CD14-positive monocyte (primary cell): Measurements from ENCODE around the gene FRMPD4. TPM values are rescaled to one million over a fixed set of nuclear protein-coding genes. Genes with fewer than 3 reads are reported as not detected.

Source experiments
- DNase-seq, 3 donors: peaks; one replicate each; pipeline ENCODE4 v3.0.0-alpha.2; 2011 to 2022
- H2AFZ ChIP-seq: 2 replicates; pipeline ENCODE4 v1.6.0; 2012; ENCODE audit warnings: mild to moderate bottlenecking, low read depth, low read length, inconsistent platforms; ENCODE audit not compliant: insufficient read depth, poor library complexity, severe bottlenecking
- H3K27ac ChIP-seq, 2 donors: 1 replicate in 1 of 2; 2 replicates in 1 of 2; pipeline ENCODE4 v1.5.1; 2012 to 2013; ENCODE audit warnings: low read length in 2 of 2, control low read depth in 1 of 2, inconsistent platforms in 1 of 2, low read depth in 1 of 2, mild to moderate bottlenecking in 1 of 2
- H3K27me3 ChIP-seq, 2 donors: one replicate each; pipeline versions ENCODE4 v1.6.0 to v1.6.1; 2011 to 2013; ENCODE audit warnings: low read length in 2 of 2; ENCODE audit not compliant: control insufficient read depth in 2 of 2, insufficient read depth in 2 of 2
- H3K36me3 ChIP-seq, 2 donors: replicated peaks in 1 of 2; 1 replicate in 1 of 2; 2 replicates in 1 of 2; pipeline versions ENCODE4 v1.5.1 to v1.6.1; 2012 to 2013; ENCODE audit warnings: low read length in 2 of 2, control low read depth in 1 of 2, inconsistent platforms in 1 of 2, mild to moderate bottlenecking in 1 of 2; ENCODE audit not compliant: insufficient read depth in 2 of 2, control insufficient read depth in 1 of 2
- H3K4me1 ChIP-seq, 2 donors: 1 replicate in 1 of 2; 2 replicates in 1 of 2; pipeline versions ENCODE4 v1.5.1 to v1.6.1; 2012 to 2013; ENCODE audit warnings: low read length in 2 of 2, control low read depth in 1 of 2, inconsistent platforms in 1 of 2, mild to moderate bottlenecking in 1 of 2, moderate library complexity in 1 of 2; ENCODE audit not compliant: insufficient read depth in 2 of 2, control insufficient read depth in 1 of 2
- H3K4me2 ChIP-seq: replicated peaks from 2 replicates; pipeline ENCODE3; 2012; ENCODE audit warnings: low read length, moderate library complexity, mild to moderate bottlenecking; ENCODE audit not compliant: poor library complexity, severe bottlenecking; ENCODE audit errors: extremely low read depth
- H3K4me3 ChIP-seq, 3 experiments: fragments of 200-600 bp in 1 of 3; sonication (generic) in 1 of 3; replicated peaks in 1 of 3; 1 replicate in 2 of 3; 2 replicates in 1 of 3; pipeline ENCODE4 v1.5.1; 2011 to 2013; ENCODE audit warnings: low read length in 3 of 3, mild to moderate bottlenecking in 3 of 3, control low read depth in 2 of 3, low read depth in 2 of 3, inconsistent platforms in 1 of 3, moderate library complexity in 1 of 3
- H3K79me2 ChIP-seq: 2 replicates; pipeline ENCODE4 v1.6.0; 2012; ENCODE audit warnings: mild to moderate bottlenecking, control low read depth, inconsistent platforms, low read length, moderate library complexity; ENCODE audit not compliant: insufficient read depth
- H3K9ac ChIP-seq: 2 replicates; pipeline ENCODE4 v1.6.0; 2017; ENCODE audit warnings: low read length, mild to moderate bottlenecking; ENCODE audit not compliant: insufficient read depth, poor library complexity, severe bottlenecking
- H3K9me3 ChIP-seq, 2 donors: replicated peaks in 1 of 2; 1 replicate in 1 of 2; 2 replicates in 1 of 2; pipeline versions ENCODE4 v1.5.1 to v1.6.1; 2012 to 2013; ENCODE audit warnings: low read length in 2 of 2, control low read depth in 1 of 2; ENCODE audit not compliant: control insufficient read depth in 1 of 2, insufficient read depth in 1 of 2
- H4K20me1 ChIP-seq: 2 replicates; pipeline ENCODE4 v1.6.0; 2012; ENCODE audit warnings: mild to moderate bottlenecking, low read length, control low read depth, moderate library complexity; ENCODE audit not compliant: insufficient read depth
- H3K27ac Mint-ChIP-seq, 7 donors: one replicate each; pipeline ENCODE4 v1.8.0; 2020; ENCODE audit warnings: mild to moderate bottlenecking in 7 of 7, mixed read lengths in 7 of 7, moderate library complexity in 6 of 7, inconsistent platforms in 2 of 7
- H3K27me3 Mint-ChIP-seq, 3 donors: one replicate each; pipeline ENCODE4 v1.8.0; 2021 to 2022; ENCODE audit warnings: low read depth in 3 of 3, mild to moderate bottlenecking in 3 of 3, mixed read lengths in 3 of 3, moderate library complexity in 3 of 3, inconsistent platforms in 1 of 3
- H3K36me3 Mint-ChIP-seq, 2 donors: one replicate each; pipeline ENCODE4 v1.8.0; 2020; ENCODE audit warnings: mixed read lengths in 2 of 2, inconsistent platforms in 1 of 2, mild to moderate bottlenecking in 1 of 2
- H3K4me1 Mint-ChIP-seq: one replicate; pipeline ENCODE4 v1.8.0; 2020; ENCODE audit warnings: mild to moderate bottlenecking, mixed read lengths
- H3K4me3 Mint-ChIP-seq, 2 donors: one replicate each; pipeline ENCODE4 v1.8.0; 2020; ENCODE audit warnings: mild to moderate bottlenecking in 2 of 2, mixed read lengths in 2 of 2, moderate library complexity in 1 of 2
- H3K9me3 Mint-ChIP-seq, 7 donors: one replicate each; pipeline ENCODE4 v1.8.0; 2020 to 2022; ENCODE audit warnings: mixed read lengths in 7 of 7, mild to moderate bottlenecking in 6 of 7, moderate library complexity in 6 of 7, inconsistent platforms in 2 of 7
- WGBS: methylation state at CpG from one replicate; pipeline ENCODE4 v1.1.5; 2013; ENCODE audit warnings: missing lambda C conversion rate; ENCODE audit not compliant: insufficient coverage; 5-methylcytosine and 5-hydroxymethylcytosine counted together
- intact Hi-C, 2 donors: fragments of 100-400 bp; cut with micrococcal nuclease; formaldehyde crosslinking; loops; one replicate each; pipeline versions ENCODE4 v1.15.0 to v1.15.1; 2023
- polyA plus RNA-seq, 3 donors: library from polyadenylated mRNA; depleted of rRNA in 1 of 3; unstranded in 2 of 3; stranded (reverse) in 1 of 3; fragments of 300-500 nt in 2 of 3; fragments of >200 nt in 1 of 3; fragmentation: Illumina TruSeq in 2 of 3; gene quantifications; 1 replicate in 2 of 3; 2 replicates in 1 of 3; pipeline ENCODE4 v1.2.3, GENCODE V29; 2012 to 2021
- TF ChIP-seq, protein P1 (sequence below): fragments of 200-600 bp; IDR thresholded peaks from one replicate; pipeline ENCODE4 v1.8.0; 2022; ENCODE audit warnings: antibody characterized with exemption, mild to moderate bottlenecking

The FRMPD4 gene
- polyA plus RNA-seq, 3 donors: not detected

- Histone ChIP-seq H3K27ac (no peak overlapping the region), H3K4me2 (no peak overlapping the region), H2AFZ (no peak overlapping the region), H3K4me1 (no peaks in the 10 kb centered on the region), H3K9me3 (no peaks in the 10 kb centered on the region), H3K27me3 (no peaks in the 10 kb centered on the region), H4K20me1 (no peaks in the 10 kb centered on the region), H3K9ac (no peak overlapping the region), H3K79me2 (no peaks in the 10 kb centered on the region), H3K4me3 (no peak overlapping the region), H3K36me3 (no peaks in the 10 kb centered on the region)
- peaks cover 0 to 4% (median 0%) of the 10 kb centered on the region in 3 donors for H3K27me3 Mint-ChIP-seq
- no peak overlapping the region for H3K27ac Mint-ChIP-seq
- intact Hi-C loops: no loop called here
- no peak overlapping the region for H3K4me3 Mint-ChIP-seq
- no peak for DNase-seq
- TF ChIP-seq, protein P1, sequence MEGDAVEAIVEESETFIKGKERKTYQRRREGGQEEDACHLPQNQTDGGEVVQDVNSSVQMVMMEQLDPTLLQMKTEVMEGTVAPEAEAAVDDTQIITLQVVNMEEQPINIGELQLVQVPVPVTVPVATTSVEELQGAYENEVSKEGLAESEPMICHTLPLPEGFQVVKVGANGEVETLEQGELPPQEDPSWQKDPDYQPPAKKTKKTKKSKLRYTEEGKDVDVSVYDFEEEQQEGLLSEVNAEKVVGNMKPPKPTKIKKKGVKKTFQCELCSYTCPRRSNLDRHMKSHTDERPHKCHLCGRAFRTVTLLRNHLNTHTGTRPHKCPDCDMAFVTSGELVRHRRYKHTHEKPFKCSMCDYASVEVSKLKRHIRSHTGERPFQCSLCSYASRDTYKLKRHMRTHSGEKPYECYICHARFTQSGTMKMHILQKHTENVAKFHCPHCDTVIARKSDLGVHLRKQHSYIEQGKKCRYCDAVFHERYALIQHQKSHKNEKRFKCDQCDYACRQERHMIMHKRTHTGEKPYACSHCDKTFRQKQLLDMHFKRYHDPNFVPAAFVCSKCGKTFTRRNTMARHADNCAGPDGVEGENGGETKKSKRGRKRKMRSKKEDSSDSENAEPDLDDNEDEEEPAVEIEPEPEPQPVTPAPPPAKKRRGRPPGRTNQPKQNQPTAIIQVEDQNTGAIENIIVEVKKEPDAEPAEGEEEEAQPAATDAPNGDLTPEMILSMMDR: no peak
- H3K9me3 Mint-ChIP-seq: peaks cover 0 to 3% (median 0%) of the 10 kb centered on the region in 7 donors
- H3K4me1 Mint-ChIP-seq: no peaks in the 10 kb centered on the region
- H3K36me3 Mint-ChIP-seq: no peaks in the 10 kb centered on the region
- no CpG with 5 or more reads among the region's 4 CpGs for WGBS
Measured at GRCh38 chrX:12223650-12224049, 85.4 kb downstream of the FRMPD4 start.

DNA sequence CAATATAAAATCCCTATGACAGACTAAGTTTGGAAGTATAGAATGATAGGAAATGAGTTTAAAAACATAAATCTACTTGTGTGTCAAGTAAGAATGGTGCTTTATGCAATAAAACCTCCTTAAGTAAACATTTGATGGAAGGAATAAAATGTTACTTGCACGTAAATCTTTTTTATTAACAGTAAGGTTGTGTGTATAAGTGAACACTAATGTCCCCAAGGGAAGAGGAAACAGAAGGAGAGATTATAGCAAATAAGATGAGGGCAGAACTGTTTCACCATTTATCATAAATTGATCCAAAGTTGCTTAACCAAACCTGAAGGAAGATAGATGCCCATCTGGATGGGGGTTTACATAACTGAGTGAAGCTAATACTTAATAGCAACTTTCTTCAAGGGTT, 86.8 kb downstream of the FRMPD4 start:
- H4K20me1 ChIP-seq: no peaks in the 10 kb centered on the region
- Mint-ChIP-seq H3K4me3 (no peak overlapping the region), H3K27ac (no peak overlapping the region), H3K36me3 (no peaks in the 10 kb centered on the region), H3K27me3 (peaks cover 0 to 4% (median 0%) of the 10 kb centered on the region in 3 donors), H3K9me3 (peaks cover 0 to 2% (median 0%) of the 10 kb centered on the region in 7 donors), H3K4me1 (no peaks in the 10 kb centered on the region)
- H3K9me3 ChIP-seq: no peaks in the 10 kb centered on the region
- TF ChIP-seq, protein P1: no peak
- no CpG with 5 or more reads among the region's 1 CpG for WGBS
- no peak overlapping the region for H3K4me3 ChIP-seq
- no peak overlapping the region for H2AFZ ChIP-seq
- H3K36me3 ChIP-seq: no peaks in the 10 kb centered on the region
- H3K4me1 ChIP-seq: no peaks in the 10 kb centered on the region
- no peaks in the 10 kb centered on the region for H3K27me3 ChIP-seq
- intact Hi-C loops: no loop called here
- no peak overlapping the region for H3K4me2 ChIP-seq
- DNase-seq: no peak
- no peaks in the 10 kb centered on the region for H3K79me2 ChIP-seq
- H3K27ac ChIP-seq: no peak overlapping the region
- H3K9ac ChIP-seq: no peak overlapping the region
